GM12878 (cell line): ENCODE data around the gene MYO18B. TPM values are rescaled to one million over a fixed set of nuclear protein-coding genes. Genes with fewer than 3 reads are reported as not detected.

Experiments
- ATAC-seq: fragments of 200-7000 bp; cut with Tn5 transposase; 3 replicates; pipeline ENCODE4 v1.9.1; 2020; ENCODE audit warnings: mild to moderate bottlenecking, moderate library complexity
- BruUV-seq: library from RNA; stranded (reverse); fragments of 400-500 nt; replicated peaks from 2 replicates; lab custom pipeline; 2021; lab: Mats Ljungman, UMichigan
- CTCF ChIA-PET: fragments of 300-600 bp; sonication (Branson Sonifier 250); formaldehyde crosslinking; extraction: SDS; loops from one replicate; lab custom pipeline; 2021; ENCODE audit warnings: inconsistent platforms; lab: Yijun Ruan, JAX
- POLR2A ChIA-PET: fragments of 350-600 bp; formaldehyde crosslinking; extraction: SDS; loops from one replicate; lab custom pipeline; 2021; ENCODE audit warnings: inconsistent platforms; lab: Charles Lee
- RAD21 ChIA-PET: fragments of 300-600 bp; sonication (Branson Sonifier 250); formaldehyde crosslinking; loops from one replicate; lab custom pipeline; 2023; ENCODE audit warnings: antibody characterized with exemption; ENCODE audit not compliant: unreplicated experiment; lab: Charles Lee
- SMC1A ChIA-PET: fragments of 300-600 bp; sonication (Branson Sonifier 250); formaldehyde crosslinking; loops from one replicate; lab custom pipeline; 2023; ENCODE audit not compliant: unreplicated experiment, uncharacterized antibody; lab: Charles Lee
- DNase-seq: peaks from one replicate; pipeline ENCODE4 v3.0.0-alpha.2; 2011; ENCODE audit warnings: low read depth, low spot score
- FAIRE-seq: peaks from 3 replicates; lab custom pipeline; 2011; peaks lifted over from hg19 to GRCh38; lab: Jason Lieb, UNC
- H2AFZ ChIP-seq: 2 replicates; pipeline ENCODE4 v1.6.0; 2011; ENCODE audit warnings: low read depth, low read length, control low read depth; ENCODE audit not compliant: control insufficient read depth
- H3K27ac ChIP-seq: 2 replicates; pipeline ENCODE4 v1.5.1; 2011; ENCODE audit warnings: control low read depth; ENCODE audit not compliant: control insufficient read depth, insufficient read depth
- H3K27me3 ChIP-seq, 2 experiments: replicated peaks in 1 of 2; 2 replicates each; pipeline versions ENCODE4 v1.6.0 to v1.6.1; 2011; ENCODE audit warnings: low read length in 1 of 2; ENCODE audit not compliant: control insufficient read depth in 2 of 2, insufficient read depth in 2 of 2
- H3K36me3 ChIP-seq, 2 experiments: 2 replicates each; pipeline ENCODE4 v1.5.1; 2011; ENCODE audit warnings: low read length in 1 of 2; ENCODE audit not compliant: control insufficient read depth in 2 of 2, insufficient read depth in 2 of 2
- H3K4me1 ChIP-seq: 2 replicates; pipeline ENCODE4 v1.6.1; 2011; ENCODE audit warnings: mild to moderate bottlenecking, low read length, moderate library complexity, mixed read lengths; ENCODE audit not compliant: control insufficient read depth, insufficient read depth
- H3K4me2 ChIP-seq: 2 replicates; pipeline ENCODE4 v1.6.0; 2011; ENCODE audit warnings: control low read depth; ENCODE audit not compliant: control insufficient read depth, insufficient read depth
- H3K4me3 ChIP-seq: fragments of 200-600 bp; sonication (generic); 2 replicates; pipeline ENCODE4 v1.5.1; 2016
- H3K79me2 ChIP-seq: 2 replicates; pipeline ENCODE4 v1.6.0; 2011; ENCODE audit warnings: low read length; ENCODE audit not compliant: control insufficient read depth, insufficient read depth
- H3K9ac ChIP-seq: 2 replicates; pipeline ENCODE4 v1.8.0; 2011; ENCODE audit warnings: low read length, control low read depth, mixed read lengths; ENCODE audit not compliant: control insufficient read depth, insufficient read depth
- H3K9me3 ChIP-seq: replicated peaks from 3 replicates; pipeline ENCODE4 v1.5.1; 2011; ENCODE audit warnings: mild to moderate bottlenecking, low read length; ENCODE audit not compliant: control insufficient read depth, insufficient read depth
- H4K20me1 ChIP-seq: 2 replicates; pipeline ENCODE4 v1.6.0; 2011; ENCODE audit not compliant: control insufficient read depth, insufficient read depth
- BRCA1 ChIP-seq: IDR thresholded peaks from 2 replicates; pipeline ENCODE4 v1.6.1; 2011; ENCODE audit warnings: low read depth, low read length, improper control_type of control experiment
- CEBPB ChIP-seq, 2 experiments: fragments of 150-350 bp in 1 of 2; IDR thresholded peaks; 2 replicates each; pipeline ENCODE4 v1.6.1; 2012 to 2014; ENCODE audit warnings: low read depth in 2 of 2, low read length in 2 of 2, borderline replicate concordance in 1 of 2, inconsistent platforms in 1 of 2
- EED ChIP-seq: sonication (generic); IDR thresholded peaks from 2 replicates; pipeline ENCODE4 v1.6.1; 2016; ENCODE audit warnings: antibody characterized with exemption, low read depth
- EGR1 ChIP-seq, 2 experiments: IDR thresholded peaks; 1 replicate in 1 of 2; 2 replicates in 1 of 2; pipeline ENCODE4 v1.6.1; 2011 to 2012; ENCODE audit warnings: low read depth in 2 of 2, low read length in 2 of 2, borderline replicate concordance in 1 of 2, mild to moderate bottlenecking in 1 of 2, moderate library complexity in 1 of 2
- GABPA ChIP-seq: IDR thresholded peaks from 2 replicates; pipeline ENCODE4 v1.6.1; 2014; ENCODE audit warnings: antibody characterized with exemption, low read depth, mild to moderate bottlenecking, inconsistent platforms
- HCFC1 ChIP-seq: fragments of 150-350 bp; IDR thresholded peaks from 2 replicates; pipeline ENCODE4 v1.6.1; 2014; ENCODE audit warnings: low read length
- MXI1 ChIP-seq: fragments of 150-350 bp; IDR thresholded peaks from 2 replicates; pipeline ENCODE4 v1.6.1; 2011; ENCODE audit warnings: low read depth, mild to moderate bottlenecking, inconsistent platforms, low read length, improper control_type of control experiment
- NR2C1 ChIP-seq: fragments of 450-650 bp; IDR thresholded peaks from 2 replicates; pipeline ENCODE4 v1.6.1; 2017; ENCODE audit warnings: antibody characterized with exemption, mild to moderate bottlenecking, moderate library complexity
- TCF7 ChIP-seq: IDR thresholded peaks from 2 replicates; pipeline ENCODE4 v1.6.1; 2014; ENCODE audit warnings: antibody characterized with exemption, borderline replicate concordance
- USF2 ChIP-seq: IDR thresholded peaks from 2 replicates; pipeline ENCODE4 v1.6.1; 2011; ENCODE audit warnings: low read depth, low read length, improper control_type of control experiment, borderline replicate concordance
- ZBED1 ChIP-seq: IDR thresholded peaks from 2 replicates; pipeline ENCODE4 v1.6.1; 2016; ENCODE audit warnings: borderline replicate concordance
- ZBTB40 ChIP-seq: fragments of 450-650 bp; IDR thresholded peaks from 2 replicates; pipeline ENCODE4 v1.6.1; 2016; ENCODE audit warnings: mild to moderate bottlenecking, moderate library complexity, borderline replicate concordance
- WGBS: methylation state at CpG from one replicate; pipeline ENCODE4 v1.1.6; 2016; ENCODE audit warnings: low lambda C conversion rate; ENCODE audit not compliant: insufficient replicate concordance, insufficient coverage; ENCODE audit errors: missing lambda C conversion rate; 5-methylcytosine and 5-hydroxymethylcytosine counted together
- in situ Hi-C: fragments of 300-500 bp; cut with MboI; formaldehyde crosslinking; loops from 9 replicates; pipeline ENCODE4 v1.14.3; 2018; ENCODE audit warnings: mixed read lengths
- intact Hi-C: fragments of 100-400 bp; cut with micrococcal nuclease; formaldehyde crosslinking; loops from one replicate; pipeline ENCODE4 v1.14.2; 2022; ENCODE audit not compliant: unreplicated experiment
- polyA plus RNA-seq, 11 experiments: library from polyadenylated mRNA; depleted of rRNA in 4 of 11; unstranded in 6 of 11; stranded (reverse) in 5 of 11; fragments of >200 nt; fragmentation: Nextera tagmentation in 4 of 11; fragmentation: Illumina TruSeq in 1 of 11; extraction: Ambion mirVana in 4 of 11; extraction: Trizol in 1 of 11; gene quantifications; 1 replicate in 1 of 11; 2 replicates in 10 of 11; pipeline versions ENCODE4 v1.2.1 to v1.2.3, GENCODE V29; 2011 to 2016; ENCODE audit warnings: inconsistent platforms in 2 of 11, missing spikeins in 2 of 11, low read depth in 1 of 11
- total RNA-seq, 4 experiments: library from RNA; depleted of rRNA in 3 of 4; stranded (reverse); fragments of >200 nt in 3 of 4; fragmentation: Illumina TruSeq in 1 of 4; extraction: Trizol in 1 of 4; gene quantifications; 2 replicates each; pipeline versions ENCODE4 v1.2.1 to v1.2.3, GENCODE V29; 2013 to 2021
- TF ChIP-seq, protein P1 (sequence below): IDR thresholded peaks from 2 replicates; pipeline ENCODE4 v1.6.1; 2012; ENCODE audit warnings: improper control_type of control experiment, low read depth, low read length; ENCODE audit not compliant: insufficient replicate concordance

Gene MYO18B
- total and polyA plus RNA-seq, 10 of the 15 experiments (the other 5 are each of a cell fraction or from before 2014, with no cell fraction given) = 0.05 to 2.1 (median 0.51) TPM; not detected in 1

- intact Hi-C loops (no loop called here), in situ Hi-C loops (no loop called here)
- no peaks in the 10 kb centered on the region for H4K20me1 ChIP-seq
- no peak for DNase-seq
- no peak for ATAC-seq
- H3K4me2 ChIP-seq = no peak overlapping the region
- 87% methylated on average over 14 of the region's 14 CpGs for WGBS
- no peak for FAIRE-seq
- H3K9ac ChIP-seq = no peak overlapping the region
- no peak overlapping the region for H3K27ac ChIP-seq
- POLR2A ChIA-PET = no interaction called here
- H3K4me1 ChIP-seq = peaks cover 20% of the 10 kb centered on the region
- SMC1A ChIA-PET = interaction anchor here (1.2 kb wide), 1 partner anchor 197 kb away, joined by 3 read pairs; no protein-coding TSS in a partner anchor
- H3K79me2 ChIP-seq = no peaks in the 10 kb centered on the region
- RAD21 ChIA-PET = no interaction called here
- no peak overlapping the region for H2AFZ ChIP-seq
- H3K36me3 ChIP-seq = no peaks in the 10 kb centered on the region
- CTCF ChIA-PET = interaction anchor here (0.8 kb wide), 1 partner anchor 20 kb away, joined by 3 read pairs; no protein-coding TSS in a partner anchor
- BruUV-seq = no TSS peak
- no peaks in the 10 kb centered on the region for H3K27me3 ChIP-seq
- H3K4me3 ChIP-seq = no peak overlapping the region
- no peaks in the 10 kb centered on the region for H3K9me3 ChIP-seq
- TF ChIP-seq USF2 = no peak
- TF ChIP-seq MXI1 = no peak
- TF ChIP-seq BRCA1 = no peak
- TF ChIP-seq EED = no peak
- no peak for TF ChIP-seq GABPA
- TF ChIP-seq NR2C1 = no peak
- TF ChIP-seq HCFC1 = no peak
- TF ChIP-seq CEBPB (IDR thresholded peaks at IDR 0.05; ENCODE audit: borderline replicate concordance in 1 of 2, low read depth in 2 of 2, low read length in 2 of 2) = no peak
- TF ChIP-seq, protein P1, sequence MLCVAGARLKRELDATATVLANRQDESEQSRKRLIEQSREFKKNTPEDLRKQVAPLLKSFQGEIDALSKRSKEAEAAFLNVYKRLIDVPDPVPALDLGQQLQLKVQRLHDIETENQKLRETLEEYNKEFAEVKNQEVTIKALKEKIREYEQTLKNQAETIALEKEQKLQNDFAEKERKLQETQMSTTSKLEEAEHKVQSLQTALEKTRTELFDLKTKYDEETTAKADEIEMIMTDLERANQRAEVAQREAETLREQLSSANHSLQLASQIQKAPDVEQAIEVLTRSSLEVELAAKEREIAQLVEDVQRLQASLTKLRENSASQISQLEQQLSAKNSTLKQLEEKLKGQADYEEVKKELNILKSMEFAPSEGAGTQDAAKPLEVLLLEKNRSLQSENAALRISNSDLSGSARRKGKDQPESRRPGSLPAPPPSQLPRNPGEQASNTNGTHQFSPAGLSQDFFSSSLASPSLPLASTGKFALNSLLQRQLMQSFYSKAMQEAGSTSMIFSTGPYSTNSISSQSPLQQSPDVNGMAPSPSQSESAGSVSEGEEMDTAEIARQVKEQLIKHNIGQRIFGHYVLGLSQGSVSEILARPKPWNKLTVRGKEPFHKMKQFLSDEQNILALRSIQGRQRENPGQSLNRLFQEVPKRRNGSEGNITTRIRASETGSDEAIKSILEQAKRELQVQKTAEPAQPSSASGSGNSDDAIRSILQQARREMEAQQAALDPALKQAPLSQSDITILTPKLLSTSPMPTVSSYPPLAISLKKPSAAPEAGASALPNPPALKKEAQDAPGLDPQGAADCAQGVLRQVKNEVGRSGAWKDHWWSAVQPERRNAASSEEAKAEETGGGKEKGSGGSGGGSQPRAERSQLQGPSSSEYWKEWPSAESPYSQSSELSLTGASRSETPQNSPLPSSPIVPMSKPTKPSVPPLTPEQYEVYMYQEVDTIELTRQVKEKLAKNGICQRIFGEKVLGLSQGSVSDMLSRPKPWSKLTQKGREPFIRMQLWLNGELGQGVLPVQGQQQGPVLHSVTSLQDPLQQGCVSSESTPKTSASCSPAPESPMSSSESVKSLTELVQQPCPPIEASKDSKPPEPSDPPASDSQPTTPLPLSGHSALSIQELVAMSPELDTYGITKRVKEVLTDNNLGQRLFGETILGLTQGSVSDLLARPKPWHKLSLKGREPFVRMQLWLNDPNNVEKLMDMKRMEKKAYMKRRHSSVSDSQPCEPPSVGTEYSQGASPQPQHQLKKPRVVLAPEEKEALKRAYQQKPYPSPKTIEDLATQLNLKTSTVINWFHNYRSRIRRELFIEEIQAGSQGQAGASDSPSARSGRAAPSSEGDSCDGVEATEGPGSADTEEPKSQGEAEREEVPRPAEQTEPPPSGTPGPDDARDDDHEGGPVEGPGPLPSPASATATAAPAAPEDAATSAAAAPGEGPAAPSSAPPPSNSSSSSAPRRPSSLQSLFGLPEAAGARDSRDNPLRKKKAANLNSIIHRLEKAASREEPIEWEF = no peak
- no peak for TF ChIP-seq TCF7
- no peak for TF ChIP-seq EGR1 (IDR thresholded peaks at IDR 0.05; ENCODE audit: borderline replicate concordance in 1 of 2, low read depth in 2 of 2, low read length in 2 of 2)
- no peak for TF ChIP-seq ZBED1
- TF ChIP-seq ZBTB40 = no peak
Observed at GRCh38 chr22:25753252-25753651, 11.3 kb downstream of the MYO18B start.
